Mucosa of descending colon (tissue), 3 donors: ENCODE results near the gene SH3RF3. TPM values are rescaled to one million over a fixed set of nuclear protein-coding genes. Genes with fewer than 3 reads are reported as not detected.

Experiments
- ATAC-seq: fragments of 200-7000 bp; cut with Tn5 transposase; one replicate; pipeline ENCODE4 v1.9.1; 2020; ENCODE audit warnings: mild to moderate bottlenecking, moderate library complexity
- DNase-seq, 3 donors: peaks; one replicate each; pipeline ENCODE4 v3.0.0-alpha.2; 2020
- H3K36me3 ChIP-seq: fragments of 200-600 bp; one replicate; pipeline ENCODE4 v1.8.0; 2021; ENCODE audit warnings: low read depth, mild to moderate bottlenecking
- H3K4me1 ChIP-seq: fragments of 200-600 bp; one replicate; pipeline ENCODE4 v1.8.0; 2021; ENCODE audit warnings: low read depth, mild to moderate bottlenecking
- H3K4me3 ChIP-seq: fragments of 200-600 bp; one replicate; pipeline ENCODE4 v1.8.0; 2021; ENCODE audit warnings: mild to moderate bottlenecking
- H3K9me3 ChIP-seq: fragments of 200-600 bp; one replicate; pipeline ENCODE4 v1.8.0; 2021; ENCODE audit warnings: mild to moderate bottlenecking
- CTCF ChIP-seq: fragments of 200-600 bp; IDR thresholded peaks from one replicate; pipeline ENCODE4 v1.8.0; 2022; ENCODE audit warnings: antibody characterized with exemption, mild to moderate bottlenecking
- intact Hi-C, 2 donors: fragments of 100-400 bp; cut with DNase I in 1 of 2; cut with micrococcal nuclease in 1 of 2; formaldehyde crosslinking; loops; one replicate each; pipeline versions ENCODE4 v1.11.0 to v1.11.1; 2022; cut with DNase I, micrococcal nuclease
- total RNA-seq, 3 donors: library from RNA; stranded (reverse); fragmentation: NEBNext Ultra II Directional in 2 of 3; extraction: Animal tissue kit (Norgen Biotek cat#: 25700) in 2 of 3; gene quantifications; one replicate each; pipeline versions ENCODE4 v1.2.1 to v1.2.4, GENCODE V29; 2021 to 2023
- donor health status: DM: no; HTN: no; CAD: no; lungs with moderate emphysema.
- donor health status: DM: no; HTN: no; CAD: no.
- donor health status: DM: no; HTN: yes; CAD: no.

The SH3RF3 gene
- total RNA-seq, 3 donors from 2014 or later: 1.9 to 3.7 (median 3.0) TPM

- intact Hi-C loops: no loop called here
- Histone ChIP-seq H3K4me1 (no peaks in the 10 kb centered on the region), H3K9me3 (no peaks in the 10 kb centered on the region), H3K36me3 (no peaks in the 10 kb centered on the region), H3K4me3 (no peak overlapping the region)
- DNase-seq (no peak), ATAC-seq (no peak)
- no peak for TF ChIP-seq CTCF
These were observed 254.7 kb downstream of the SH3RF3 start for GRCh38 chr2:109383505-109384307.

GRCh38 chr2:109384308-109385271 lies 255.6 kb downstream of the SH3RF3 start:
- no peak for DNase-seq
- TF ChIP-seq CTCF: no peak
- H3K4me1 ChIP-seq: no peaks in the 10 kb centered on the region
- H3K4me3 ChIP-seq: no peak overlapping the region
- H3K36me3 ChIP-seq: no peaks in the 10 kb centered on the region
- no peak for ATAC-seq
- intact Hi-C loops: no loop called here
- H3K9me3 ChIP-seq: no peaks in the 10 kb centered on the region

GRCh38 chr2:109385506-109385905 lies 256.5 kb downstream of the SH3RF3 start:
- no peak for TF ChIP-seq CTCF
- no peaks in the 10 kb centered on the region for H3K36me3 ChIP-seq
- DNase-seq: no peak
- H3K4me1 ChIP-seq: no peaks in the 10 kb centered on the region
- no peak overlapping the region for H3K4me3 ChIP-seq
- intact Hi-C loops: no loop called here
- no peaks in the 10 kb centered on the region for H3K9me3 ChIP-seq
- ATAC-seq: no peak

- DNase-seq (no peak), ATAC-seq (no peak)
- no peaks in the 10 kb centered on the region for H3K36me3 ChIP-seq
These were observed 257.1 kb downstream of the SH3RF3 start for GRCh38 chr2:109386004-109386695.

More at GRCh38 chr2:109386004-109386695, 257.1 kb downstream of the SH3RF3 start:
- H3K4me1 ChIP-seq: no peaks in the 10 kb centered on the region
- no peaks in the 10 kb centered on the region for H3K9me3 ChIP-seq
- H3K4me3 ChIP-seq: no peak overlapping the region
- TF ChIP-seq CTCF: no peak
- intact Hi-C loops: no loop called here
